GM21447 (cell line): ENCODE measurements around the gene SLC39A2.
"Not testable (repeated sequence)": the region's sequence is repeated elsewhere in the genome, so short reads cannot be mapped to it uniquely, and the experiment has no call there.

Experiments used
- ATAC-seq: cut with Tn5 transposase; IDR thresholded peaks from one replicate; pipeline ENCODE4 v1.9.1; 2021; ENCODE audit not compliant: unreplicated experiment

Gene SLC39A2

DNA sequence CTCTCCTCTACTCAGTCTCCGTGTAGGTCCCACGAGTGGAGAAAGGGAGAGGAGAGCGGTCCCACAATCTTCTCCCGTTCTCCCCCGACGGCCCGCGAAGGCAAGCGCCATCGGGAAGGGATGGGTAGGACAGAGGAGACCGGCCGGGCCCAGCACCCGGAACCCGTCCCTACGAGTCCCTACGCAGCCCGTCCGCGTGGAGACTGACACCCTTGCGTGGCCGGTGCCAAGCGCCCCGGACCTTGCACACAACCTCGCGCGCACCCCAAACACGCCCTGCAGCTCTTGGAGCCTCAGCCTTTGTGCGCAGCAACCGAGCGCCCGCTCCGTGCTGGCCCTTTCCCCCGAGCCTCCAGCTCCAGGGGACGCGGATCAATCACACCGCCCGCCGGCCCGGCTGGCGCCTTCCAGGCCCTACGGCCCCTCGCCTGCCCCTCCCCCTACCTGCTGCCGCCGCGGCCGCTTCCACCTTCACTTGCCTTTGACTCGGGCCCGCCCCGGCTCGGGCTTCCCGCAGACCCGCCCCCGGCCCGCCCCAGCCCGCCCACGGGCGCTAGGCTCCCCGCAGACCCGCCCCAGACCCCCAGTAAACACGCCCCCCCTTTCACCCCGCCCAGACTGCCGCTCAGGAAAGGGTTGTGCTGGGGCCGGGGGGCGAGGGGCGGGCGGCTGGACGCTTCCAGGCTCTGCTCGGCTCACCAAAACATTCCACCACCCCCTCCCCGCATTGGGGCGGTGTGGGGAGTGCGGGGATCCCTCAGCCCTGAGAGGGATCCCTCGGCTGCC lies 25.7 kb downstream of the SLC39A2 start, which contains the start of gene NDRG2:
Gene NDRG2 (minus strand): TSS at position 477 of the 786 bp plus-strand sequence. CDS start 1,746 bp downstream, outside the sequence.
- no peak for ATAC-seq

DNA sequence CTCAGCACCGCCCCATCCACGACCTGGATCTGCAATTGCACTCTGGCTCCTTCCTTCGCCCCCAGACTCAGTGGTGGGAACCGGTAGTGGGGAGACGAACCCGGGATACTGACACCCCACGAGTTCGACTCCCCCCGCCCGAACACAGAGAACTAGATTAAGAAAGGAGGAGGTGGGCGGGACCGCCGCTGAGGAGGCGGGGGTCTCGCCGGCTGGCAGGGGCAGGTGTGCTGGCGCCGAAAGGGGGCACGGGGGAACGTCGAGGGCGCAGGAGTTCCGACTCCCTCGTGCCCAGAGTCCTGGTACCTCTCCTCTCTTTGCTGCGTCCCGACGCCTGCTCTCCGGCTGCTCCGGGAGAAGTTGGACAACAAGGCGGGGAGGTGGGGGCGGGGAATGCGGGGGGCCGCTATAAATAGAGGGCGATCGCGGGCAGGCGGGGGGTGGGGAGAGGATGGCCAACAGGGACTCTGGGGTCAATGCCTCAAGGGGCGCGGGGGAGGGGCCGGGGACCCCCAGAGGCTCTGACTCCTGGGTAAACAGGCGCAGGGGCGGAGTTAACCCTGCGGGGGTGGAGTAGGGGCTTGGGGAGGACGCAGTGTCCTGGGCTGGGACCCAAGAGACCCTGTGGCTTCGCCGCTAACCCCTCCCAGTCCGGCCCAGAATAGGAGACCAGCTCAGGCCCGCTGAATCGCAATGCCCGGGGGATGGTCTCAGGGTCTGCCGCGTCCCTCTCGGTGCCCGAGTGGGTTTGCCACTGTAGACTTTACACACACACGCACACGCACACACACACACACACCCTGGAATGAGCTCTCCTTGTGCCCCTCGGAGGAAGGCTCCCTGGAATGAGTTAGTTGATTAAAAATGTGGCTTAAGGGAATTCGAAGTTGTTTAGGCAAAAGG lies 26.5 kb downstream of the SLC39A2 start:
- no peak for ATAC-seq

DNA sequence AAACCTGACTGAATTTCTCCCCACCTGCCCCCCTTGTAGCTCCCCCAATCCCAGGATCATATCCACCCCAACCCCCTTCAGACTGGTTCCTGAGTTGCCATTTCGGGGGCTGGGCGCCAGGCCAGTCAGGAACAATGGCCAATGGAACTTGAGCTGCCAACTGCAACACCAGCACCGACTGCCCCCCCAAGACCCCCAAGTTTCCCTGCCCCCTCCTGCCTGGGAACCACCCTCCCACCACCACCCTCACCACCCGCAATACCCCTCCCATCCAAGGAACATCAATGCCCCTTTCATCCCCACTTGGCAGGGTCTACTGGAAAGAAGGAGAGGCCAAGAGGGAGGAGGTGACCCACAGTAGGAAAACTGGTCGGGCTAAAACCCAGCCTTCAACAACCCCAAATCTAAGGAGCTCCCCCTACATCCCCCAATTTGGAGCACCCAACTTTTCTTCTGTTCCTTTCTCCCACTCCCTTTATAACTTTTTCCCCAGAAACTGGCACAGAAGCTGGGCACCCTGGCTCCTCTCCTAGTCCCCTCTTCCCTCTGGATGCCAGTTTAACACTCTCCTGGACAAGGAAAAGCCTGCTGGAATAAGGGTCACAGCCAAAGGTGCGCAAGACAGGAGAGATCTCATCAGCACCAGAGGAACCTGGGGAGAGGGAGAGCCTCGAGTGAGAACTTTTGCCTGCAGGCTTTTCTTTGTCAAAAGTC lies 27.3 kb downstream of the SLC39A2 start:
- ATAC-seq, result no peak

DNA sequence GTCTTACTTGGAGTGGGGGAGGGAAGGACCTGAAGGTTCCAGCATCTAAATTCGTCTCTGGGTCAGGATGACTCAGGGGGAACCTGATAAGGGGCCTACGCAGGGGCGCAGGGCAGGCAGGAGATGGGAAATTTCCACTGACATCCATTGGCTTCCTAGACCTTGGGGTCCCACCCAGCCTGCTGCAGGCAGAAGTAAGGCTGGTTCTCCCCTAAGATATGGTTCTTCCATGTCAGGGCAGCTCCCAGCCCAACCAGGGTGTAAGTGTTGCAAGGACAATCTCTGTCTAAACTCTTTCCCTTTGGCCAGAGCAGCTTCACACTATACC lies 27.9 kb downstream of the SLC39A2 start:
- ATAC-seq, result no peak

DNA sequence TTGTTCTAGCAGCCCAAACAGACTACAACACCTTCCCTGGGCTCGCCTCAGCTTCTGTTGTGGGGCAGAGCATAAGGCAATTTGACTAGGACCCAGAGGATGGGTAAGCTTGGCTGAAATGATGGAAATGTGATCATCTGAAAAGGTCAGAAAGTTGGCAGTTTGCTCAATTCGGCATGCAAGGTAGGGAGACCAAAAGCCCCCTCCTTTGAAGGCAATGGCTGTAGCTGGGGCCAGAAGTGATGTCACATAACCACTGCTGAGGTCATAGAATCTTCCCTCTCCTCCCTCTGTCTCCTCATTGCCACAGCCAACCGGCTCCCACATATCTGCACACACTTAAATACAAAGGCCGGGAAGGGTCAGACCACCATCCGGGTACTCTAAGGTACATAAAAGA lies 30.8 kb downstream of the SLC39A2 start, which contains the start of gene TPPP2:
Gene TPPP2 (plus strand): TSS at position 301 of the 400 bp plus-strand sequence. CDS start 365 bp downstream, outside the sequence.
- ATAC-seq, result no peak

DNA sequence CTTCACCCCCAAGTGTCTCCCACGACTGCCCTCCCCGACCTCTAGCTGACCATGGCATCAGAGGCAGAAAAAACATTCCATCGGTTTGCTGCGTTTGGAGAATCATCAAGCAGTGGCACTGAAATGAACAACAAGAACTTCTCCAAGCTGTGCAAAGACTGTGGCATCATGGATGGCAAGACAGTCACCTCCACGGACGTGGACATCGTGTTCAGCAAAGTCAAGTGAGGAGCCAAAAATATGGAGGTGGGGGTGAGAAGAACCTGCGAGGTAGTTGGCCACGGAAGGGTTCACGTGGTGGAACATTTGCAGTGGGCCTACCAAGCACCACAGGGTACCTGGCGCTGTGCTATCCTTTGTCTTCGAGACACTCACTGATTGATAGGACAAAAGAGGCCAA lies 31.4 kb downstream of the SLC39A2 start:
- no peak for ATAC-seq

DNA sequence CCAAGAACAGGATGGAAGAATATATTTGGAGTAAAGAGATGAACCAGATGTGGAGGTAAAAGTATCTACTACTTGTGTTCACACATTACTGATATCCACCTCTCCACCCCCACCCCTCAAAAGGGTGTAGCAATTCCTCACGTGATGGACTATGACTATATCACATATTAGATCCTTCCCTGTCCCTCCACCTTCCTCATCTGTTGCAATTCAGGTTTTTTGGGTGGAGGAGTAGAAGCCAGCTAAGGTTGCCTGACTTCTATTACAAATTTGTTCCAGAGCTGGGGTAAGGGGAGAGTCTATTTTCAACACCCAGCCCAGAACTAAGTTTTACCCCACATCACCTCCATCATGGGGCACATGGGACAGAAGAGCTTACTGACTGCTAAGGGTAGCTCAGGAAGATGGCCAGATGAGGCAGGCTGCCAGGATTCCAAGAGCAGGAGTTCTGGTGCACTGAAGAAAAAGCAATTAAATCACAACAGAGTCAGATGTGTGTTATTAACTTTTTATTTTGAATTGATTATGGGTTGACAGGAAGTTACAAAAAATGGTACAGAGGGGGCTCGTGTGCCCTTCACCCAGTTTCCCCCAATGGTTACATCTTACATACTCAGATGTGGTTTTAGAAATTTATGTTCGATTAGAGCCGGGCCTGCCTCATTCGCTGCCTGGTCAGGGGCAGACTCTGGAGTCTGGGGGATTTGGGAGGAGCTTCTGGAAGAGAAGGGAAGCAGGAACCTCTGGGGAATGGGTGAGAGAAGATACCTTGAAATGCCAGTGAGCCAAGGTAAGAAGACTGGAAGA lies 33.4 kb downstream of the SLC39A2 start:
- ATAC-seq, result no peak

DNA sequence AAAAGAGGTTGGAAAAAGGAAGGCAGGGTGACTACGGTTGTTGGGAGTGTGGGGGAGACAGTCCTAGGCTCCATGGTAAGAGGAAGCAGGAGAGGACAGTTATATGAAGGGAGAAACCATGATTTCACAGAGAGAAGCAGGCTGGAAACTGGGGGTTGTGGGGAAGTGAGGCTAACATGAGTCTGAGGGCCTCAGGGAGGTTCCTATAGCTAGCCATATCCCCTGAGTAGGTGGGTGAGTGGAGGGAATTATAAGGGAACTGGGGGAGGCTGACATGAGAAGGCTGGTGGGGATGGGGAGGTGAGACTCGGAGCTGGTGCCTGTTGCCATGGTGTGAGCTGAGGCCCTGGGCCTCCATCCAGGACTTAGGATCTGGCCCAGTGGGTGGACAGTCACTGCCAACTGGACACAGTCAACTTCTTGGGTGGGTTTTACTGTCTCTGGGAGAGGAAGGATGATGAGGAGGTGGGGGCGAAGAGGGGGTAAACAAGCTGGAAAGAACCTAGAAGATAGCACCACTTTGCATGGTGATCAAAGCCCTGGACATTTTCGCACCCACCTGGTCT lies 34.1 kb downstream of the SLC39A2 start:
- ATAC-seq, result no peak

DNA sequence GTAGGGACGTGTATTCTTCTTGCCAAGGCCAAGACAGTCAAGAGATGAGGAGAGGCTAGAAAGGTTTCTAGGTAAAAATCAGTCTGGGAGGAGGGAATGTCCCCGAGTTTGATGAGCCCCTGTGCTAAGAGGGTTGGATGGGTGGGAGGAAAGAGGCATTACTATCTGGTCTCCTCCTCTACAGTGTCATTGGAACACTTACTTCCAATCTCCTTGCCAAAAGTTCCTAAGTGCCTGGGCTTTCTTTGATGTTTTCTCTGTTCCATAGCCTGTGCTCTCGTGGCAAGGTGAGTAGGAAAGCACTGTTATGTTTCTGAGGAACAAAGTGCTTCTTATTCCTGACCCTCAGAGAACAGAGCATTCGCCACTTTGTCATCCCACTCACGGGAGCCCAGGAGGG lies 35.6 kb downstream of the SLC39A2 start, which contains the start of gene RNASE13:
Gene RNASE13 (minus strand): TSS at position 101 of the 400 bp plus-strand sequence. CDS start 519 bp downstream, outside the sequence.
- ATAC-seq, result no peak

DNA sequence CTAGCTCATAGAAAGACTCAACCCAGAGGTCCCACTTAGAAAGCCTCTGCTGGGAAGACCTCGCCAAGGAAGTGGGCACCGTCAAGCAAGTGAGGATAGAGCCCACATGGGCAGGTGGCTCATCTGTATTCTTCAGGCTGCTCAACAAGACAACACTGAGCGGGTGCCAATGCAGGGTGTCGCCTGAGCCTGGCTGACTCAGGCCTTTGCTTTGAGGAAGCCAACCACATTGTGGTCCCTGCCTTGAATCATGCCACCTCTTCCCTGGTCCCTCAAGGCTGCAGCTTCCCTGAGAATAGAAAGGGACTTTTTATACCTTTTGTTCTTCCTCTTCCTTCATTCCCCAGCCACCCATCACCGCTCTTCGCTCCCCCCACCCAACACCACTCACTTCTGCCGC lies 37.7 kb downstream of the SLC39A2 start:
- ATAC-seq, result no peak

DNA sequence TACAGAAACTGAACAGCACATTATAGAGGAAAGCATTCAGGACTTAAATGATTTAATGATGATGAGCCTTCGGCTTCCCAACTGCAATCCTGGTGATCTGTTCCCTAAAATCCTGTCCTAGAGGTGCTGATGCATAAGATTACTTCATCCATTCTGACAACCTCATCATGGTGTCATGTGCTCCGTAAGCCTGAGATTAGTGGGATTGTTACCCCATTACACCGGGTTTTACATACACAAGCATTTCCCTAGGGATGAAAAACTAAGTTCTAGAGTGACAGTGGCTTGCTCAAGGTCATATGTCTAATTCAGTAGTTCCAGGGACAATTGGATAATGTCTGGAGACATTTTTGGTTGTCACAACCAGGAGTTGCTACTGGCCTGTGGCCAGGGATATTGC lies 38.1 kb downstream of the SLC39A2 start:
- ATAC-seq, result no peak

DNA sequence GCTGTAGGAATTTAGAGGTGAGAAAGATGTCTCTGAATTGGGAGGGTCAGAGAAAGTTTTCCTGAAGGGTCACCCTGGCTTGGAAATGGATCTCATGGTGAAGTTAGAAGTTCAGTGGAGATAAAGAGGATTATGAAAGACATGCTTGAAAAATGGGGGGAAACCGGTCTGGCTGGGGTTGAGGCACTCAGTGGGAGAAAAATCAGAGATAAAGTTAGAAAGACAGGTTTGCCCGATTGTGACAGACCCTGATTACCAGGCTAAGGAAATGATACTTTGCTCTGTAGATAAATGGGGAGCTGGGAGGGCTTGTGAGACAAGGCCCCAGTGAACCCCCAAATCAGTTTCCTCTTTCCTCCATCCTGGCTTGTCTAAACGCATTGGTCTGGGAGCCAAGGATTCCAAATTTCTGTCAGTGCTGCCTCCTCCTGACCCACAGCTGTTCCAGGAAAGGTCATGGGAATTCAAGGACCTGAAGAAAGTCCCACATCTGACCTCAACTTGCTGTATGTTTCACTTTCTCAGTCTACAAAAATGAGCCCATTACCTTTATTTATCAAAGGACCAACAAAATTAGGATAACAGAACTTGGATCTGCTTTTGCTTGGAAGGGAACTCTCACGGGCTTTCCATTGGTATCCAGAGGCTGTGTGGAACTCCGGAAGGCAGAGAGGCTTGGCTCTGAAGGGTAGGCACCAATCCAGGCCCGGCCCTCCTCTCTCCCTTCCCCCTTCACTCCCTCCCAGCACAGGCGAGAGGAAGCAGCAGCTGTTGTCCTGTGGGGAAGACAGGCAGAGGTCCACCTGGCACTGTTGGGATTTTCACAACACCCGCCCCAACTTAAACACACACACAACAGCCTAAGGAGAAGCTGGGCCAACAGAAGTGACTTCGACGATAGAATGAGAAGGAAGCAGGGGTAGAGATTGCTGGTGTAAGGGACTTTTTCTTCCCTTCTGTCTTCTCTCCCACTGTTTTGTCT lies 39.6 kb downstream of the SLC39A2 start:
- no peak for ATAC-seq

DNA sequence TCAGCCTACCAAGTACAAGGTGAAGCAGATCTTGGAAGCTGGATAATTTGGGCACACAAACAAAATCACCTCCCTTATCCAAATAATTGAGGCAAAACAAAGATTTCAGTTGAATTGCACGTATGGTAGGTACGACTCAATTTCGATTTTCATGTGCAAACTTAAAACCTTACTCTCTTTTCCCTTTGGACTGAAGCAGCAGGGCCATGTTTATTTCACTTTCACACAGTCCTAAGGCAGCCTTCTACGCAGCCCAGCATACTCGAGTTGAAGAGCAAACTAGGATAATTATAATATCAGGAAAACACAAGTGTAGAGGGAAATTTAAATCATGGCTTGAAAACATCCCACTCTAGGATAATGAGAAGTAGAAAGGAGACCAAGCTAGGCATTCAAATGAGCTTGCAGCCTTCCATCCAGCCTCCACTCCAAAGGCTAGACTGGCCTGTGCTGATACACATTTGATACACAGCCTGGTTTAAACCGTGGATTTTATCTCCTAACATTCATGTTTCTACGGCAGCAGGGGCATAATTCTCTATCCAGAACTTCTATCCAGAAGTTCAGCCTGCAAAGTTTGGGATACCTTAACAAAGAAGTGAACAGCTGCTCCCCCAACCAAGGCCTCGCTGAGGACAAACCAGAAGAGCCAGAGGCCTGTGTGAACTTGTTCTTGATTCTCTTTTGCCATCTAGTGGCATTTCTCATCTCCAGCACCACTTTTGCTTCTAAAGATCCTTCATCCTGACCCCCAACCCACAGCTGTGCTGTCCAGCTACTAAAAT lies 40.7 kb downstream of the SLC39A2 start:
- ATAC-seq, result no peak

DNA sequence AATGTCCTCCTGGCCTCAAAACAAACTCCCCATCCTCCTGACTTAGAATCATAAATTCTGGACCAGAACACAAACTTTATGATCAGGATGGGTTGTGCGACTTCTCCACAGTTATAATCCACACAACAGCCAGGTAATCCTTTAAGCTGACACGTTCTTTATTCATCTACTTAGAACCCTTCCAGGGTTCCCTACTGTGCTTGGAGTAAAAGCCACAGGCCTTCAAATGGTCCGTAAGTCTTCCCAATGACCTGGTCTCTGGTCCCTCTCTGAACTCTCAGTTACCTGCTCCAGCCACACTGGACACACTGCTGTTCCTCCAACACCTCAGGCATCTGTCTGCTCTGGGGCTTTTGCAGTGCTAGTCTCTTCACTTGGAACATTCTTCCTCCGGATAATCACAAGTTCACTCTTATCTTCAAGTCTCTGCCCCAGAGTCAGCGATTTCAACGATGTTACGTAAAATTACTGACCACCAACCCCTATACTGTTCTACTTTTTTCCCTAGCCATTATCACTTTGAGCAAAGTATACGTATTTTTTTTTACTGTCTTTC lies 41.4 kb downstream of the SLC39A2 start:
- no peak for ATAC-seq

DNA sequence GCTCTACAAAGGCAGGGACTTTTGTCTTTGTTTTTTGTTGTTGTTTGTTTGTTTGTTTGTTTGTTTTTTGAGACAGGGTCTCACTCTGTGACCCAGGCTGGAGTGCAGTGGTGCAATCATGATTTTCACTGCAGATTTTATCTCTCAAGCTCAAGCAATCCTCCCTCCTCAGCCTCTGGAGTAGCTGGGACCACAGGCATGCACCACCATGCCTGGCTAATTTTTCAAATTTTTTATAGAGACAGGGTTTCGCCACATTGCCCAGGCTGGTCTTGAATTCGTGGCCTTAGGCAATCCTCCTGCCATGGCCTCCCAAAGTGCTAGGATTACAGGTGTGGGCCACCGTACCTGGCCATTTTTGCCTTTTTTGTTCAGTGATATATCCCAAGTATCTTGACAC lies 41.8 kb downstream of the SLC39A2 start:
- not testable (repeated sequence) for ATAC-seq

DNA sequence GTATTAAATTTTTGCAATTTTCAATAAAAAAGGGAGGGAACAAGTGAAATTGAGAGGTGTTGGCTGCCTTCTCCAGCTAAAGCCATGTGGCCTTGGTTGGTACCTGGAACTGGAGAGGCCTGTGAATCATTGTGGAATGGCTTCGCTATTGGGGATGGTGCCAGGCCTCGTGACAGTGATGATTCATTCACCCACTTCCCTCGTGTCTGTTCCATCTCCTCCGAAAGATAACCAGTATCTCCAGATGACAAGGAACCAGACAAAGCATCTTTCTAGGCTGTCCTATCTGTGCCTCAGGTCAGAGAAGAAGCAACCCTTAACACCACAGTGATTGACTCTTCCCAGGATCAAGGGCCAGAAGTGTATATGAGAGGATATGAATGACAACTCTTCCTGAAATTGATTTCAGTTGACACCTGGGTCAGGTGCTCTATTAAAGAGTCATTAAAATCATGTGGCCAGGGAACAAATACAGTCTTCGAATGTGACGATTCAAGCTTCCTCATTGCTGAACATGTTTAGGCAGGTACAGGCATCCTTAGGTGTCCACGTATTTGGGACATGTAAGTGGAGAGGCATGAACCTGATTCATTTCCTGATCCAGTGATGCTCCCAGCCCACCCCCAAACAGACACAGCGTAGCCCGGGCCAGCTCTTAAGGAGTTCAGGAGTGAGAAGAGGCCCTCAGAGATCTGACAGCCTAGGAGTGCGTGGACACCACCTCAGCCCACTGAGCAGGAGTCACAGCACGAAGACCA lies 42.8 kb downstream of the SLC39A2 start, which contains the start of gene RNASE7:
Gene RNASE7 (plus strand): TSS at position 687 of the 758 bp plus-strand sequence. CDS start 631 bp downstream, outside the sequence.
- ATAC-seq, result no peak

DNA sequence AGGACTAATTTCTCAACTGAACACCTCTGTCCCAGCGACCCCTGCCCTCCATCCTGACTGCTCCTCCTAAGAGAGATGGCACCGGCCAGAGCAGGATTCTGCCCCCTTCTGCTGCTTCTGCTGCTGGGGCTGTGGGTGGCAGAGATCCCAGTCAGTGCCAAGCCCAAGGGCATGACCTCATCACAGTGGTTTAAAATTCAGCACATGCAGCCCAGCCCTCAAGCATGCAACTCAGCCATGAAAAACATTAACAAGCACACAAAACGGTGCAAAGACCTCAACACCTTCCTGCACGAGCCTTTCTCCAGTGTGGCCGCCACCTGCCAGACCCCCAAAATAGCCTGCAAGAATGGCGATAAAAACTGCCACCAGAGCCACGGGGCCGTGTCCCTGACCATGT lies 43.8 kb downstream of the SLC39A2 start:
- ATAC-seq, result no peak
